Osteocyte (in vitro differentiated cells): Measurements from ENCODE around the gene NFIL3. TPM values are rescaled to one million over a fixed set of nuclear protein-coding genes. Genes with fewer than 3 reads are reported as not detected.
A peak's percentile ranks its signal among the peaks of the same experiment; 100 is the strongest.

ENCODE experiments used
- DNase-seq: peaks from one replicate; pipeline ENCODE4 v3.0.0; 2021; ENCODE audit warnings: mixed read lengths; ENCODE audit not compliant: unreplicated experiment; ENCODE audit errors: extremely low spot score
- H3K27ac Mint-ChIP-seq: one replicate; pipeline ENCODE4 v1.8.0; 2021; ENCODE audit warnings: mild to moderate bottlenecking, mixed read lengths; ENCODE audit not compliant: unreplicated experiment
- H3K27me3 Mint-ChIP-seq: one replicate; pipeline ENCODE4 v1.8.0; 2021; ENCODE audit warnings: mixed read lengths; ENCODE audit not compliant: unreplicated experiment
- H3K36me3 Mint-ChIP-seq: one replicate; pipeline ENCODE4 v1.8.0; 2021; ENCODE audit warnings: mixed read lengths; ENCODE audit not compliant: unreplicated experiment
- H3K4me1 Mint-ChIP-seq: one replicate; pipeline ENCODE4 v1.8.0; 2021; ENCODE audit warnings: mixed read lengths; ENCODE audit not compliant: unreplicated experiment
- H3K4me3 Mint-ChIP-seq: one replicate; pipeline ENCODE4 v1.8.0; 2021; ENCODE audit warnings: mild to moderate bottlenecking, moderate library complexity, mixed read lengths; ENCODE audit not compliant: unreplicated experiment
- H3K9me3 Mint-ChIP-seq: one replicate; pipeline ENCODE4 v1.8.0; 2021; ENCODE audit warnings: mixed read lengths; ENCODE audit not compliant: unreplicated experiment
- total RNA-seq: library from RNA; stranded (reverse); gene quantifications from 2 replicates; pipeline ENCODE4 v1.2.1, GENCODE V29; 2021
- TF ChIP-seq, protein P1 (sequence below): fragments of 200-600 bp; sonication (generic); IDR thresholded peaks from 2 replicates; pipeline ENCODE4 v1.5.0; 2021; ENCODE audit warnings: antibody characterized with exemption, mild to moderate bottlenecking, moderate library complexity

Gene NFIL3
- total RNA-seq, 1 donor from 2014 or later = 24.0 TPM

- H3K4me3 Mint-ChIP-seq = no peak overlapping the region
Observed at GRCh38 chr9:91364702-91365101, 58.9 kb downstream of the NFIL3 start.

GRCh38 chr9:91364005-91364404 is 59.6 kb downstream of the NFIL3 start:
- Mint-ChIP-seq H3K27ac (no peak overlapping the region), H3K4me3 (no peak overlapping the region), H3K27me3 (peaks cover 2% of the 10 kb centered on the region), H3K4me1 (peaks cover 25% of the 10 kb centered on the region), H3K9me3 (peaks cover 9% of the 10 kb centered on the region), H3K36me3 (no peaks in the 10 kb centered on the region)
- TF ChIP-seq, protein P1, sequence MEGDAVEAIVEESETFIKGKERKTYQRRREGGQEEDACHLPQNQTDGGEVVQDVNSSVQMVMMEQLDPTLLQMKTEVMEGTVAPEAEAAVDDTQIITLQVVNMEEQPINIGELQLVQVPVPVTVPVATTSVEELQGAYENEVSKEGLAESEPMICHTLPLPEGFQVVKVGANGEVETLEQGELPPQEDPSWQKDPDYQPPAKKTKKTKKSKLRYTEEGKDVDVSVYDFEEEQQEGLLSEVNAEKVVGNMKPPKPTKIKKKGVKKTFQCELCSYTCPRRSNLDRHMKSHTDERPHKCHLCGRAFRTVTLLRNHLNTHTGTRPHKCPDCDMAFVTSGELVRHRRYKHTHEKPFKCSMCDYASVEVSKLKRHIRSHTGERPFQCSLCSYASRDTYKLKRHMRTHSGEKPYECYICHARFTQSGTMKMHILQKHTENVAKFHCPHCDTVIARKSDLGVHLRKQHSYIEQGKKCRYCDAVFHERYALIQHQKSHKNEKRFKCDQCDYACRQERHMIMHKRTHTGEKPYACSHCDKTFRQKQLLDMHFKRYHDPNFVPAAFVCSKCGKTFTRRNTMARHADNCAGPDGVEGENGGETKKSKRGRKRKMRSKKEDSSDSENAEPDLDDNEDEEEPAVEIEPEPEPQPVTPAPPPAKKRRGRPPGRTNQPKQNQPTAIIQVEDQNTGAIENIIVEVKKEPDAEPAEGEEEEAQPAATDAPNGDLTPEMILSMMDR = no peak
- no peak for DNase-seq

More at GRCh38 chr9:91364702-91365101, 58.9 kb downstream of the NFIL3 start:
- Mint-ChIP-seq H3K9me3 (peaks cover 9% of the 10 kb centered on the region), H3K4me1 (peaks cover 18% of the 10 kb centered on the region), H3K36me3 (no peaks in the 10 kb centered on the region), H3K27me3 (peaks cover 2% of the 10 kb centered on the region), H3K27ac (no peak overlapping the region)
- no peak for DNase-seq
- TF ChIP-seq, protein P1 = no peak

- Mint-ChIP-seq H3K27ac (peak overlapping the region; percentile 80), H3K27me3 (no peaks in the 10 kb centered on the region), H3K4me3 (peak overlapping the region; percentile 81), H3K4me1 (peaks cover 31% of the 10 kb centered on the region), H3K9me3 (no peaks in the 10 kb centered on the region), H3K36me3 (no peaks in the 10 kb centered on the region)
- TF ChIP-seq, protein P1 = no peak
- DNase-seq = no peak
Observed at GRCh38 chr9:91362051-91362611, 61.5 kb downstream of the NFIL3 start.

GRCh38 chr9:91361291-91362050 is 62.2 kb downstream of the NFIL3 start, which contains the start of gene AUH:
Gene AUH, minus strand, starts transcription at chr9:91361918. Its CDS starts 29 bp downstream, at chr9:91361889.
- TF ChIP-seq, protein P1 = no peak
- peaks cover 31% of the 10 kb centered on the region for H3K4me1 Mint-ChIP-seq
- no peaks in the 10 kb centered on the region for H3K9me3 Mint-ChIP-seq
- H3K4me3 Mint-ChIP-seq = peak within 1 kb of the TSS; percentile 94
- H3K36me3 Mint-ChIP-seq = peaks cover 3% of the 10 kb centered on the region
- H3K27ac Mint-ChIP-seq = peak within 1 kb of the TSS; percentile 88
- peak; percentile 96 for DNase-seq
- H3K27me3 Mint-ChIP-seq = no peaks in the 10 kb centered on the region
